Pancreas (tissue), 10 donors: ENCODE measurements around the gene CMIP. TPM values are rescaled to one million over a fixed set of nuclear protein-coding genes. Genes with fewer than 3 reads are reported as not detected.

Source experiments
- ATAC-seq, 4 donors: fragments of 200-7000 bp; cut with Tn5 transposase; one replicate each; pipeline versions ENCODE4 v1.8.0 to v1.9.1; 2020; ENCODE audit warnings: mild to moderate bottlenecking in 4 of 4, moderate library complexity in 4 of 4
- DNase-seq, 6 donors: peaks; one replicate each; pipeline ENCODE4 v3.0.0-alpha.2; 2020
- FAIRE-seq: peaks from 2 replicates; lab custom pipeline; 2012; peaks lifted over from hg19 to GRCh38; lab: Jason Lieb, UNC
- H3K27ac ChIP-seq, 4 donors: fragments of 200-600 bp; sonication (generic); 1 replicate in 3 of 4; 2 replicates in 1 of 4; pipeline versions ENCODE4 v1.5.0 to v1.8.0; 2020
- H3K27me3 ChIP-seq, 4 donors: fragments of 200-600 bp; one replicate each; pipeline ENCODE4 v1.8.0; 2021
- H3K36me3 ChIP-seq, 3 donors: fragments of 200-600 bp; sonication (generic) in 1 of 3; one replicate each; pipeline versions ENCODE4 v1.5.0 to v1.8.0; 2020 to 2021
- H3K4me1 ChIP-seq, 3 donors: fragments of 200-600 bp; one replicate each; pipeline ENCODE4 v1.8.0; 2021
- H3K4me3 ChIP-seq, 4 donors: fragments of 200-600 bp; sonication (generic) in 2 of 4; one replicate each; pipeline versions ENCODE4 v1.5.0 to v1.8.0; 2020 to 2021
- H3K9me3 ChIP-seq, 4 donors: fragments of 200-600 bp; one replicate each; pipeline ENCODE4 v1.8.0; 2021
- CTCF ChIP-seq, 4 donors: fragments of 200-600 bp; sonication (generic) in 3 of 4; IDR thresholded peaks; one replicate each; pipeline versions ENCODE4 v1.5.0 to v1.8.0; 2021; ENCODE audit warnings: antibody characterized with exemption in 4 of 4
- WGBS, 2 donors: extraction: QIAGEN DNeasy Blood & Tissue Kit; methylation state at CpG; one replicate each; pipeline ENCODE4 v1.1.7; 2013; 5-methylcytosine and 5-hydroxymethylcytosine counted together
- intact Hi-C, 3 donors: fragments of 100-400 bp; cut with DNase I; formaldehyde crosslinking; loops; one replicate each; pipeline versions ENCODE4 v1.11.1 to v1.14.2; 2022
- polyA plus RNA-seq, 2 donors: library from polyadenylated mRNA; stranded (reverse); fragments of 200-250 nt; gene quantifications; one replicate each; pipeline ENCODE4 v1.2.3, GENCODE V29; 2013
- total RNA-seq, 6 donors: library from RNA; stranded (reverse); fragmentation: NEBNext Ultra II Directional in 4 of 6; extraction: Animal tissue kit (Norgen Biotek cat#: 25700) in 4 of 6; gene quantifications; one replicate each; pipeline versions ENCODE4 v1.2.1 to v1.2.4, GENCODE V29; 2021 to 2023
- donor health status: healthy with polysubstance abuse.
- donor health status: DM: no; HTN: no; CAD: no; lungs with moderate emphysema.
- donor health status: DM: no; HTN: no; CAD: no.
- donor health status: control.
- donor health status: control.
- donor health status: Bipolar disorder and iron deficiency.
- donor health status: DM: yes; HTN: yes; CAD: no.
- donor health status: DM: no; HTN: no; CAD: no.
- donor health status: DM: no; HTN: no; CAD: no.
- donor health status: DM: yes; HTN: yes; CAD: no.

CMIP gene
- total and polyA plus RNA-seq, 8 donors = 9.7 to 37.0 (median 21.5) TPM

- no peak for FAIRE-seq
- WGBS, 2 donors = 92 to 94% methylated on average over 7 of the region's 7 CpGs
These were observed 44.2 kb downstream of the CMIP start for GRCh38 chr16:81488687-81489411.

GRCh38 chr16:81489547-81490267, 45.1 kb downstream of the CMIP start:
- TF ChIP-seq CTCF (IDR thresholded peaks at IDR 0.05) = no peak
- H3K4me3 ChIP-seq = no peak overlapping the region
- H3K36me3 ChIP-seq = no peaks in the 10 kb centered on the region
- DNase-seq (no peak), FAIRE-seq (no peak), ATAC-seq (no peak)
- no peak overlapping the region for H3K27ac ChIP-seq
- WGBS, 2 donors = 56 to 60% methylated on average over 10 to 12 of the region's 12 CpGs
- H3K9me3 ChIP-seq = no peaks in the 10 kb centered on the region
- H3K27me3 ChIP-seq = no peaks in the 10 kb centered on the region
- peaks cover 25 to 30% (median 28%) of the 10 kb centered on the region in 3 donors for H3K4me1 ChIP-seq
- intact Hi-C loops = no loop called here

More at GRCh38 chr16:81488687-81489411, 44.2 kb downstream of the CMIP start:
- no peaks in the 10 kb centered on the region for H3K36me3 ChIP-seq
- no peaks in the 10 kb centered on the region for H3K9me3 ChIP-seq
- no peaks in the 10 kb centered on the region for H3K27me3 ChIP-seq
- no peak overlapping the region for H3K4me3 ChIP-seq
- TF ChIP-seq CTCF (IDR thresholded peaks at IDR 0.05) = no peak
- H3K4me1 ChIP-seq = peaks cover 17 to 22% (median 21%) of the 10 kb centered on the region in 3 donors
- ATAC-seq (no peak), DNase-seq (no peak)
- intact Hi-C loops = no loop called here
- H3K27ac ChIP-seq = no peak overlapping the region

- intact Hi-C loops = no loop called here
- no peak for FAIRE-seq
- Histone ChIP-seq H3K4me3 (no peak overlapping the region), H3K27me3 (no peaks in the 10 kb centered on the region), H3K36me3 (no peaks in the 10 kb centered on the region), H3K9me3 (no peaks in the 10 kb centered on the region), H3K27ac (no peak overlapping the region), H3K4me1 (peaks cover 32 to 50% (median 40%) of the 10 kb centered on the region in 3 donors)
- no peak for DNase-seq
- no peak for TF ChIP-seq CTCF (IDR thresholded peaks at IDR 0.05)
- ATAC-seq = no peak
- 55 to 57% methylated on average over 18 of the region's 18 CpGs for WGBS, 2 donors
These were observed 47.1 kb downstream of the CMIP start for GRCh38 chr16:81491541-81492188.

- no peak for TF ChIP-seq CTCF (IDR thresholded peaks at IDR 0.05)
These were observed 47.7 kb downstream of the CMIP start for GRCh38 chr16:81492311-81492761.

More at GRCh38 chr16:81492311-81492761, 47.7 kb downstream of the CMIP start:
- Histone ChIP-seq H3K27me3 (no peaks in the 10 kb centered on the region), H3K9me3 (no peaks in the 10 kb centered on the region), H3K36me3 (no peaks in the 10 kb centered on the region), H3K4me3 (no peak overlapping the region), H3K4me1 (peaks cover 35 to 54% (median 40%) of the 10 kb centered on the region in 3 donors), H3K27ac (no peak overlapping the region)
- intact Hi-C loops = no loop called here
- DNase-seq (no peak), ATAC-seq (no peak), FAIRE-seq (no peak)
- WGBS, 2 donors = 82 to 89% methylated on average over 14 of the region's 14 CpGs
